SK-N-SH (cell line): ENCODE data around the gene SERPINA9. TPM values are rescaled to one million over a fixed set of nuclear protein-coding genes. Genes with fewer than 3 reads are reported as not detected.

Experiments
- CTCF ChIA-PET: fragments of 300-600, 350-600 bp; formaldehyde crosslinking; extraction: SDS; loops from one replicate; lab custom pipeline; 2021; lab: Yijun Ruan, JAX
- POLR2A ChIA-PET: fragments of 350-600 bp; sonication (Branson Sonifier 250); formaldehyde crosslinking; extraction: SDS; loops from one replicate; lab custom pipeline; 2020; ENCODE audit warnings: antibody characterized with exemption, inconsistent platforms; lab: Yijun Ruan, JAX
- DNase-seq: peaks from one replicate; pipeline ENCODE4 v3.0.0; 2012
- H2AFZ ChIP-seq: fragments of 200-600 bp; sonication (generic); 2 replicates; pipeline ENCODE4 v1.8.1; 2016; ENCODE audit warnings: antibody characterized with exemption, mild to moderate bottlenecking, low read depth
- H3F3A ChIP-seq: fragments of 200-600 bp; sonication (generic); replicated peaks from 2 replicates; pipeline ENCODE3; 2016; ENCODE audit warnings: antibody characterized with exemption, mild to moderate bottlenecking; ENCODE audit not compliant: insufficient read depth
- H3K27ac ChIP-seq, 2 experiments: fragments of 200-500 bp in 1 of 2; fragments of 200-600 bp in 1 of 2; sonication (Bioruptor generic) in 1 of 2; sonication (generic), shearing (Covaris generic) in 1 of 2; 2 replicates each; pipeline versions ENCODE4 v1.5.1 to v1.6.1; 2014 to 2016; ENCODE audit warnings: low read depth in 2 of 2, inconsistent platforms in 1 of 2, low read length in 1 of 2, mild to moderate bottlenecking in 1 of 2, mixed read lengths in 1 of 2
- H3K27me3 ChIP-seq: fragments of 200-600 bp; sonication (generic), shearing (Covaris generic); 2 replicates; pipeline ENCODE4 v1.6.1; 2016; ENCODE audit warnings: mixed run types; ENCODE audit not compliant: insufficient read depth
- H3K36me3 ChIP-seq, 2 experiments: fragments of 200-500 bp in 1 of 2; fragments of 200-600 bp in 1 of 2; sonication (Bioruptor generic) in 1 of 2; sonication (generic) in 1 of 2; replicated peaks in 1 of 2; 2 replicates each; pipeline versions ENCODE3 to v1.5.1; 2014 to 2016; ENCODE audit warnings: low read length in 1 of 2, mild to moderate bottlenecking in 1 of 2; ENCODE audit not compliant: insufficient read depth in 2 of 2, control insufficient read depth in 1 of 2
- H3K4me1 ChIP-seq, 2 experiments: fragments of 200-500 bp in 1 of 2; fragments of 200-600 bp in 1 of 2; sonication (Bioruptor generic) in 1 of 2; sonication (generic), shearing (Covaris generic) in 1 of 2; 2 replicates each; pipeline versions ENCODE4 v1.5.1 to v1.6.1; 2014 to 2016; ENCODE audit warnings: low read depth in 1 of 2, low read length in 1 of 2, mixed run types in 1 of 2; ENCODE audit not compliant: insufficient read depth in 2 of 2, control insufficient read depth in 1 of 2
- H3K4me2 ChIP-seq: fragments of 200-600 bp; sonication (generic), shearing (Covaris generic); 2 replicates; pipeline ENCODE4 v1.6.1; 2017; ENCODE audit warnings: mixed run types
- H3K4me3 ChIP-seq, 2 experiments: fragments of 200-500 bp in 1 of 2; fragments of 200-600 bp in 1 of 2; sonication (Bioruptor generic) in 1 of 2; sonication (generic), shearing (Covaris generic) in 1 of 2; 2 replicates each; pipeline versions ENCODE4 v1.5.1 to v1.8.1; 2014 to 2016; ENCODE audit warnings: low read depth in 2 of 2, inconsistent platforms in 1 of 2, low read length in 1 of 2, mild to moderate bottlenecking in 1 of 2, mixed read lengths in 1 of 2, moderate library complexity in 1 of 2
- H3K79me2 ChIP-seq: fragments of 200-600 bp; sonication (generic); 2 replicates; pipeline ENCODE4 v1.8.1; 2017; ENCODE audit warnings: mild to moderate bottlenecking; ENCODE audit not compliant: insufficient read depth
- H3K9ac ChIP-seq: fragments of 200-600 bp; sonication (generic); 2 replicates; pipeline ENCODE4 v1.6.1; 2017; ENCODE audit warnings: mixed run types
- H3K9me2 ChIP-seq: fragments of 200-600 bp; sonication (generic); 2 replicates; pipeline ENCODE4 v1.6.1; 2017; ENCODE audit warnings: mixed run types
- H3K9me3 ChIP-seq: fragments of 200-600 bp; sonication (generic); 2 replicates; pipeline ENCODE4 v1.6.1; 2017; ENCODE audit warnings: mixed run types, mild to moderate bottlenecking, moderate library complexity
- H4K20me1 ChIP-seq: fragments of 200-600 bp; sonication (generic); 2 replicates; pipeline ENCODE4 v1.6.1; 2017; ENCODE audit warnings: mild to moderate bottlenecking, mixed run types; ENCODE audit not compliant: insufficient read depth
- CTCF ChIP-seq: fragments of 200-600 bp; sonication (generic); IDR thresholded peaks from 2 replicates; pipeline ENCODE4 v1.6.1; 2017; ENCODE audit warnings: antibody characterized with exemption, mild to moderate bottlenecking, moderate library complexity
- ELF1 ChIP-seq: IDR thresholded peaks from 2 replicates; pipeline ENCODE4 v1.4.0; 2012
- EP300 ChIP-seq, 2 experiments: IDR thresholded peaks; 2 replicates each; pipeline versions ENCODE4 v1.4.0 to v1.6.1; 2012; ENCODE audit warnings: borderline replicate concordance in 1 of 2, low read depth in 1 of 2, low read length in 1 of 2
- FOSL2 ChIP-seq: IDR thresholded peaks from 2 replicates; pipeline ENCODE4 v1.4.0; 2012; ENCODE audit warnings: low read depth, mild to moderate bottlenecking, moderate library complexity, borderline replicate concordance
- FOXJ3 ChIP-seq: sonication (generic); formaldehyde crosslinking; IDR thresholded peaks from 2 replicates; pipeline ENCODE4 v1.5.1; 2020; ENCODE audit warnings: mild to moderate bottlenecking, missing genetic modification reagents
- IRF3 ChIP-seq: fragments of 150-350 bp; IDR thresholded peaks from 2 replicates; pipeline ENCODE4 v1.6.1; 2016; ENCODE audit warnings: mild to moderate bottlenecking, low read depth, low read length
- MAX ChIP-seq: IDR thresholded peaks from 2 replicates; pipeline ENCODE4 v1.4.0; 2012; ENCODE audit warnings: low read depth
- MEF2A ChIP-seq: IDR thresholded peaks from 2 replicates; pipeline ENCODE4 v1.4.0; 2012; ENCODE audit warnings: low read depth, borderline replicate concordance
- PBX3 ChIP-seq: IDR thresholded peaks from 2 replicates; pipeline ENCODE4; 2012
- RFX5 ChIP-seq: IDR thresholded peaks from 2 replicates; pipeline ENCODE4 v1.6.1; 2012; ENCODE audit warnings: mild to moderate bottlenecking, improper control_type of control experiment, low read length
- RXRA ChIP-seq: IDR thresholded peaks from 2 replicates; pipeline ENCODE4 v1.4.0; 2012; ENCODE audit warnings: low read depth, mild to moderate bottlenecking, borderline replicate concordance
- SIN3A ChIP-seq: IDR thresholded peaks from 2 replicates; pipeline ENCODE4 v1.6.1; 2012; ENCODE audit warnings: low read depth, mild to moderate bottlenecking, low read length, moderate library complexity, borderline replicate concordance
- SMC3 ChIP-seq: IDR thresholded peaks from 2 replicates; pipeline ENCODE4 v1.6.1; 2012; ENCODE audit warnings: low read depth, low read length, improper control_type of control experiment
- TCF12 ChIP-seq: IDR thresholded peaks from 2 replicates; pipeline ENCODE4 v1.4.0; 2012
- TEAD4 ChIP-seq: IDR thresholded peaks from 2 replicates; pipeline ENCODE4 v1.4.0; 2012; ENCODE audit warnings: mild to moderate bottlenecking, borderline replicate concordance; ENCODE audit not compliant: insufficient read depth
- USF1 ChIP-seq: IDR thresholded peaks from 2 replicates; pipeline ENCODE4 v1.4.0; 2012; ENCODE audit warnings: low read depth, borderline replicate concordance
- USF2 ChIP-seq: fragments of 150-350 bp; IDR thresholded peaks from 2 replicates; pipeline ENCODE4 v1.6.1; 2017; ENCODE audit warnings: antibody characterized with exemption, low read length, low read depth, borderline replicate concordance
- WGBS: methylation state at CpG from one replicate; pipeline ENCODE4 v1.1.6; 2017; ENCODE audit warnings: low lambda C conversion rate; 5-methylcytosine and 5-hydroxymethylcytosine counted together
- polyA plus RNA-seq, 3 experiments: library from polyadenylated mRNA; depleted of rRNA; stranded (reverse); fragments of >200 nt; gene quantifications; 2 replicates each; pipeline ENCODE4 v1.2.3, GENCODE V29; 2012

Gene SERPINA9
- polyA plus RNA-seq, 1 of the 3 experiments (the other 2 are of a cell fraction), result not detected

DNA sequence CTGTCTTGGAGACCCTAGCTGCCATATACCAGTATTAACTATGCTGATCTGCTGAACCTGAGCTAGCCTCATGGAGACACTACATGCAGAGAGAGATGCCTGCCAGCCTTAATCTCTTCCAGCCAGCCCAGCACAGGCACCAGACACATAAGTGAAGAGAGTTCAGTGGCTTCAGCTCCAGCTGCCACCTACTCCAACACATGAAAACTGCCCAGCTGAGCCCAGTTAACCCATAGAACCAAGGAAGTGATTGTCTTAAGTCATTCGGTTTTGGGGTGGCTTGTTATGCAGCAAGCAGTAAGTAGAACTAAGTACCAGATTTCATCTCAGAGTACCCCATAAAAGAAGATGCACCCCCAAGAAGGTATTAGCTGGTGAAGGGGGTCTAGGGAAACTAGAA lies 31.0 kb downstream of the SERPINA9 start:
- no peaks in the 10 kb centered on the region for H4K20me1 ChIP-seq
- peaks cover 19% of the 10 kb centered on the region; the same call in 1 of the 2 replicates for H3K27me3 ChIP-seq
- no peak overlapping the region for H3K4me2 ChIP-seq
- H2AFZ ChIP-seq, result no peak overlapping the region
- H3K79me2 ChIP-seq, result no peaks in the 10 kb centered on the region
- POLR2A ChIA-PET, result no interaction called here
- no peak overlapping the region for H3K4me3 ChIP-seq
- H3K9me3 ChIP-seq, result no peaks in the 10 kb centered on the region
- no peaks in the 10 kb centered on the region for H3K36me3 ChIP-seq
- no peaks in the 10 kb centered on the region for H3F3A ChIP-seq
- no peak for TF ChIP-seq MEF2A
- no peak for TF ChIP-seq USF2
- TF ChIP-seq CTCF, result no peak
- no peak for TF ChIP-seq SMC3
- no peak for TF ChIP-seq TEAD4
- TF ChIP-seq RXRA, result no peak
- no peak for TF ChIP-seq PBX3
- TF ChIP-seq MAX, result no peak
- no peak for TF ChIP-seq SIN3A
- no peak for TF ChIP-seq EP300 (IDR thresholded peaks at IDR 0.05; ENCODE audit: borderline replicate concordance in 1 of 2, low read depth in 1 of 2, low read length in 1 of 2)
- no peak for TF ChIP-seq FOSL2
- no peak for TF ChIP-seq RFX5
- no peak for TF ChIP-seq IRF3
- TF ChIP-seq TCF12, result no peak
- TF ChIP-seq USF1, result no peak
- no peak for TF ChIP-seq ELF1
- no peak for TF ChIP-seq FOXJ3 (CRISPR knock-in tag)
- TF ChIP-seq, all 33 proteins: peak for 0
- Histone ChIP-seq H3K4me1 (no peaks in the 10 kb centered on the region), H3K9ac (no peak overlapping the region), H3K9me2 (no peaks in the 10 kb centered on the region), H3K27ac (no peak overlapping the region)
- DNase-seq, result no peak
- 0% methylated on average over 1 of the region's 1 CpG for WGBS
- CTCF ChIA-PET, result interaction anchor here (1.0 to 1.3 kb wide), 3 partner anchors 11 to 23 kb away, joined by 4 read pairs; no protein-coding TSS in a partner anchor
